GM20431 (cell line): Measurements from ENCODE around the gene LRCH1.

Source experiments
- in situ Hi-C: fragments of 300-500 bp; cut with MseI, MboI; formaldehyde crosslinking; loops from one replicate; pipeline ENCODE4 v1.15.0; 2020; ENCODE audit warnings: low sequenced_read_pairs; ENCODE audit not compliant: unreplicated experiment

Gene LRCH1

DNA sequence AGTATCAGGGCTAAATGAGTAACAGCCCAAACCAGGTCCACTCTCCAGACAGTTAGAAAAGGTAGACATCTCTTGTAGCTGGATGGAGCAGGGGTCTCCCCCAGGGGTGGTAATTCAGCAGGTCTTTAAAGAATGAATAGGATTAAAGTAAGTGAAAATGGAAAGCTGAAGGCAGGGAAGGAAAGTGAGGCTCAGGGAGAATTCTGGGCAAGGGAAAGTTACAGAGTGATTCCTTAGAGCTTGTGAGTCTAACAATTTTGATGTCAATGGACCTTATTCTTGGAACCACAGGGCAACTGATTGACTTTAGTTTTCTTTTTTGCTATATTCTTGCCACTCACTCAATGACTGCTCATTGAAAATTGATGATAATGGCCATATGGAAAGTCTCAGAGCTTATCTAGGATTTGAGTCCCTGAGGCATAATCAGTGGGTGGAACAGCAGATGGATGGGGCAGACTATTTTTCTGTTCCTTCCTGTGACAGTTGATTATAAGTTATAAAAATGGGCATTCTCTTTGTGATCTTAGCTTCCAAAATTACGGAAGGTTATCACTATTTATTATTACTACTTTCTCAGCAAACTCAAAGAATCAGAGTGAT lies 76.9 kb downstream of the LRCH1 start:
- in situ Hi-C loops, result no loop called here

DNA sequence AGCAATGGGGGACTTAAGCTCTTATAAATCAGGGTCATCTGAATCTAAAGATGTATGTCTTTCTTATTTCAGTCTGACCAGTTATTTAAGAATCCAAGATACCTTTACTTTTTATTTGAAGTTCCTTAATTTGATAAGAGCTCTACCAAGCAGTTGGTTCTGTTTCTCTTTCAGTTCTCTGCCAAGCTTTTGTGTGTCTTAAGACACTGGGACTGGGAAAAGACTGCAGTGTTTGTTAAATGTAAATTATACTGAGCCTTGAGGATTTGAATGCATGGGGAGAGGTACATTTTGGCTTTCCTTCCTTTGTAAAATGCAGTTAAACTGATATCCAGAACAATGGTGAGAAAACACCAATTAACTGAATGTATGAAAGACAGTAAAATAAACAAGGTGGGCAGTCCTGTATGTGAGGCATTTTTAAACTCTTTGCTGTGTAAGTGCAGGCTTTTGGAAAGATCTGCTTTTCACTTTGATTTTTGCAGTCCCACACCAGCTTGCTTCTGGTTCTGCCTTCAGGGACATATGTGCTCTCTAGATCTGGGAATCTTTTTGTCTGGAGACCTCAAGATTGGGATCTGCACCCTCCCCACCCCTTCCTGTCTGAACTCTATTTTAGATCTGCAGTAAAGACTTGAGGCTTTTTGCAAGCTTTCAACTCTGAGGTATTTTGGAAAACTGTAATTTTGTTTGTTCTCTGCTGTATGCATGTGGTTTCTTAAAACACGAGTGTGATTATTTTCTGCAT lies 77.6 kb downstream of the LRCH1 start:
- in situ Hi-C loops, result no loop called here

DNA sequence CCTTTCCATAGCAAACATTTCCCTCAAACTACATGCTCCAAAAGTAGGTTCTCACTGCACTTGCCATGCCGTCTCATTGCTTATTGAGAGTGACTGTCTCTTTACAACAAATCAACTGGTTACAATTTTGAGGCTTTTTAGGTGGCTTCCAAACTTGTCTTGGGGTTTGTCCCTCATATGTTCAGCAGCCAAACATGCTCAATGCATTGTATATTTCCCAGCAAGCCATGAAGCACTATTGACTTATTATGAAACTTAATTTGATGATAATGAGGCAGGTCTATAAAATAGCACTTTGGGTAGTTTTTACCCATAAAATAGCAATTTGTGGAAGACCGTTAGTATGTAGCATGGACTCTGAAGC lies 78.2 kb downstream of the LRCH1 start:
- in situ Hi-C loops, result no loop called here

DNA sequence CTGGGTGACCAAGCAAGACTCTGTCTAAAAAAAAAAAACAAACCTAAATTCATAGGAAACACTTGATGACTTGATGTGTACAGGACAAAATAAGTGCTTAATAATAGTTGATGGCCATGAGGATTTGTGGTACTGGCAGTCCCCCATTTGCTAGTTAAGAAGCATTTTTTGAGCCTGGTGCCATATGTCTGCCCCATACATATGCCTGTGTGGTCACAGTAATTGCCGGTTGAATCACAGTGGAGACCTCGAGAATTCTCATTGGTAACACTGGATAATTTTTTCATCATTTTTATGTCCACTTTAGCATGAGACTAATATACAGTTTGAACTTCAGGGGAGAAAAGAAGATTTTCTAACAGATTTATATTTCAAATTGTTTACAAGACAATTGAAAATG lies 79.2 kb downstream of the LRCH1 start:
- in situ Hi-C loops, result no loop called here

DNA sequence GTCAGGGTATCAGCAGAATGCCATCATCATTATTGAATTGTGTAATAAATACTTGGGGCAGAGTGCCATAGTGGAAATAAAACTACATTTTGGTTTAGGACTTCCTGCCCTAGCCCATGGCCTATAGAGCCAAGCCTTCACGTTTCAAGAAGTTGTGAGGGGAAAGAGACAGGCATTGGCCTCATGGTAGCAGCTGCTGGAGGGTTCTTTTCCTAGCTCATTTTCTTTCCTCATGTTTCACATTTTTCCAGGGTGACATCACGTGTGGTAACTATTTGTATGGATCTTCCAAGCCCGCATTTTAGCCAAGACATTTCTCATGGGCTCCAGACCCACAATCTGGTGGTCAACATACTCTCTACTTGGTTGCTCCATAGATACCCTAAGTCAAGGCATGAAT lies 80.4 kb downstream of the LRCH1 start:
- in situ Hi-C loops, result no loop called here

DNA sequence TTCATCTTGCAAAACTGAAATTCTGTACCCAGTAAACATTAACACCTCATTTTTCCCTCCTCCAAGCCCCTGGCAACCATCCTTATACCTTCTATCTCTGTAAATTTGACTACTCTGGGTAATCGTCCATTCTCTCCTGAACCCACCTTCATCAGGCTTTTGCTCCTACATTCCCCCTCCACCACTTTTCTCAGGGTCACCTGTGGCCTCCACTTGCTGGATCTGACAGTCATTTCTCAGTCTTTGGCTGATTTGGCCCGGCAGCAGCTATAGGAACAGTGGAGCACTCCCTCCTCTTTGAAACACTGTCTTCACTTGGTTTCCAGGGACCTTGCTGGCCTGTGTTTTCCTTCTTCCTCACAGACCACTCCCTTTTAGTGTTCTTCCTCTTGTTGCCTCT lies 83.5 kb downstream of the LRCH1 start:
- in situ Hi-C loops, result no loop called here

DNA sequence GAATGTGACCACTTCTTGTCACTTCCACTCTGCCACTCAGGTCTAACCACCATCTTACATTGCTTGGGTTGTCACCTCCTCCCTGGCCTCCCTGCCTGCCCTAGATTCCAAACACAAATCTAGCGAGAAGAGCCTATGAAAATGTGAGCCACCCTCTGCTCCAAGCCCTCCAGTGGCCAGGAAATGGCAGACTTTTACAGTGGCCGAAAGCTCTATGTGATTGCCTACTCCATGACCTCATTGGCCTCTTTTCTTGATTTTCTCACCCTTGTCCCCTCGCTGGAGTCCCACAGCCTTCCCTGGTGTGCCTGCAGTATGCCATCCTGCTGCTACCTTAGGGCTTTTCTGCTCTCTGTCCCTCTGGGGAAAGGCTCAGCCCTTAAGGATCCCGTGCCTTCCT lies 84.2 kb downstream of the LRCH1 start:
- in situ Hi-C loops, result no loop called here

DNA sequence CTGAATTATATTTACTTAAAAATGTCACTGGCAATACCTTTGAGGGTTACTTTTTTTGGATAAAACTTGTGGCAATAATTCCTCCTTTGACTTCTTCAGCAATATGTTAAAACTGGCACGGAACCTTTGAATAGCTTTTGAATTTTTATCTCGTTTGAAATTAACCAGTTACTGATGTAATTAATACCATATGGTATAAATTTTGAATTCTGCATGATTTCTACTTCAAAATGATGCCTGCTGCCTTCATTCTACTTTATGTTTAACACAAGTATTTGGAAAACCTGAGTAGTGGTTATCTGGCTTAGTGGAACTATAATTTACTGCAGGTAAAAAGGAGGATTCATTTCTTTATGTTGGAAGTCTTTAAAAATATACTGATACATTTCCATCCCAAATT lies 85.3 kb downstream of the LRCH1 start:
- in situ Hi-C loops, result no loop called here

DNA sequence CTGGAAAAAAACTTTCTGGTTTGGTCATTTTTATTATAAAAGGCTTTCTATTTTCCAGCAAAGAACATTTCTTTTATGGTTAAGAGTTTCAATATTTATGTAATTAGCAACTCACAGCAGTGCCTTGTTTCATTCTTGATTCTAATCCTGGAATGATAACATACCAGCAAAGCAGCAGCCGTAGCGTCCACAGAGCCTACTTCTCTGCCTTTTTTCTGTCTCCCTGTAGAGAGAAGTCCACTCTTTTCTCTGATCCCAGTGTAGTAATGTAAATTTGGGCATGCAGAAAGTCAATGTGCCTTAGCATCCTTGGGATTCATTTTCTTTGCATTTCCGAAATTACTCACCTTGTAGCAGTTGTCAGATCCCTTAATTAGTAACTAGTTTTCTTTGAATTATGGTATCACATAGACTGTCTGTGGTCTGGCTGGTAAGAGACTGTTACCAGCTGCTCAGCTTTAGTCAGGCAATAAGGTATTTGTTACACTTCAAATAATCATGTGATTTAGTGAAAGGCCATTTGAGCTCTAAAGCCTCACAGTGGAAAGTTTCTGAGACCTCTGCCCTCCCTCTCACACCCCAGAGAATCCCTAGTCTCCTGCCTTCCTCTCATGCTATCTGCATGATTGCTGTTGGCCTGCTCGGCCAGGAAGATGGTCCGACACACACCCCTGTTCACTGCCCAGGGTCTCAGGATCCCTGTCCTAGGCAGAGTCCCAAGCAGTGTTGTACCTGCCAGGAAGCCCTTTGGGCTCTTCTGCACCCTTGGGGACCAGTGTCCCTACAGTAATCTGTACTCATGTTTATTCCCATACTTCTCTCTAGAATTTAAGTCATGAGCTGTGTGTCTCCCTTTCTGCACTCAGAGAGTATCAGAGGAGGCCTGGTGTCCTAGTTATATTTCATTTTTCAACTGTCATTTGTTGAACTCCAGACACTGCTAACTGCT lies 86.3 kb downstream of the LRCH1 start:
- in situ Hi-C loops, result no loop called here

DNA sequence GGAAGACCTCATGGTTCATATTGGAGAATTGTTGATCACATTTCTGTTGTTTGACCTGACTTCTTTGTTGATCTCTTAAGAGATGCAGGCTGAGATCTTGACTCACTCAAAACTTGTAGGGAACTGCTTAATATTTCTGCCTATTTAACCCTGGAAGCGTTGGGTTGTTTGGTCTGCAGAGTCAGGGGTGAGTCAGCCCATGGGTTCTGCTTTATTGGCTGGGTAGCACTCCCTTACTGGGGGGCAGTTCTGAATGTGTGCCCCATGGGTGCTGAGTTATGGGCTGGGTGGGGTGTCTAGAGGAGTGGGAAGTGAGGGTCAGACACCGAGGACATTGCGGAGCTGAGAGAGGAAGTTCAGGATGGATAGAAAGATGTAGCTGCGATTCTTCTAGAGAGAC lies 87.9 kb downstream of the LRCH1 start:
- in situ Hi-C loops, result no loop called here

DNA sequence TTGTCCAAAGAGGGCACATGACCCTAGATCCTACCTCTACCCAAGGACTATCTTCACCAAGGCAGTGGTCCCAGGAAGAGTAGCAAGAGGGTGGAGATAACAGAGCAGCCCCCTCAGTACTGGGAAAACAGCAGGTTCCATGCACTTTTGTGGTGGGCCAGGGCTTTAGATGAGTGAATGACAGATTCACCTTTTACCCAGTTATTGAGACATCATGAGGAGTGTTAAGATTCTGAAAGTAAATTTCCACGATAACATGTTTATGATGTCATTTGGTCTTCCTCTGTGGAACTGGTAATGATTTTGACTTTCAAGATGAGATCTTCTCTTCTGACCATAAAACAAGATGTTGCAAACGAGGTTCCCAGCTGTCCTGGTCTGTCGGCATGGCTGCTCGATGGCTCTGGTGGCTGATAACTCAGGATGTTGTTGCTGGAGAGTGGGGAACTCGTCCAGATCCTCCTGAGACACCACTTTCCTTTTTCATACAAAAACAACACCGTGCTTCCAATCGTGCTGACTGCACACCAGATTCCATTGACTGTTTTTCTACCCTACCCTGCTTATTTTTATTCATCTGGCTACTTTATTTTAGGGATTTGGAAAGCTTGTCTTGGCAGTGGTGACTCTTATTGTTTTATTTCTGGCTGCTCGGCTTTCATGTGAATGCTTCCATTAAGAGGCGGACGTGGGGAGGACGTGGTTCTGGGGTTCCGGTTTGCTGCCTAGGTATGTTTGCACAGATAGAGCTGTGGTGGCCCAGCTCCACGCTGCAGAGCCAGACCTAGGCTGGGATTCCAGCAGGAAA lies 88.5 kb downstream of the LRCH1 start:
- in situ Hi-C loops, result no loop called here

DNA sequence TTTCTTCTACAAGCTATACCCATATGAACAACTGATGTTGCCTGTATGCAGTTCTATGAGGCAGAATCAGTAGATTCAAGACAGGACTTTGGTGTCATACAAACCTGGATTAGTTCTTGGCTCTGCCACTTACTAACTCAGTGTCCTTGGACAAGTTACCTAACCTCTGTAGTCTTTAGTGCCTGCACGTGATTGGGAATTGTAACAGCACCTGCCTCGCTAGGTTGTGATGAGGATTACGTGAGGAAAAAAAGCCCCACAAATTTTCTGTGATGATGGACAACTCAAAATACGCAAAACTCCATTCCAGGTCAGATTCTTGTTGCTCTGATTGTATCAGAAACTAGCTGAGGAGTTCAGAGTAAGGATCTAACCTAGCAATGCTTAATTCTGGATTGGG lies 89.3 kb downstream of the LRCH1 start:
- in situ Hi-C loops, result no loop called here

DNA sequence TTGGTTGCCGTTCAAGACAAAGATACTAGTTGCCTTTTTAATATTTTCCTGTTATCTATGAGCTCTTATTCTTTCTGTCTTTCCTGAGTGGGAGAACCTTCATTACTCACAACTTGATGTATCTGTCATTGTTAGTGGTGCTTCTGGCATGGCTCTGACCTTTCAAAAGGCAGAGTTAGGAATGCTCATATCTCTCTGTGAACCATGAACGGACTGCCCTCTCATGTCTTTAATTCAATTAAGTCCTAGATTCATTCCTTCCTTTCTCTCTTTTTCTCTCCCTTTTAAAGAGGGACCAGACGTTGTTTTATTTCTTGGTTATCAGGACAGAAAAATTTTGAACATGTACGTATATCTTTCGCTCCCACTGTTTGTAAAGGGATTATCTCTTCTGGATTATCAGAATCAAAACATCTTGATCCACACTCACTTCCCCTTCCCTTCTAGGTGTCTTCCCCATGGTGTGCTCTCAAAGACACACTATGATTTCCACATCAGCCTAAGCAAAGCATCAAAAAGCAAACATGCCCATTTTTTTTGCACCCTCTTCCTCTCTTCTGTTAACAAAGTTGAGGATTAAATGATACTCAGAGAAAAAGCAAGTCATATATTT lies 90.3 kb downstream of the LRCH1 start:
- in situ Hi-C loops, result no loop called here

DNA sequence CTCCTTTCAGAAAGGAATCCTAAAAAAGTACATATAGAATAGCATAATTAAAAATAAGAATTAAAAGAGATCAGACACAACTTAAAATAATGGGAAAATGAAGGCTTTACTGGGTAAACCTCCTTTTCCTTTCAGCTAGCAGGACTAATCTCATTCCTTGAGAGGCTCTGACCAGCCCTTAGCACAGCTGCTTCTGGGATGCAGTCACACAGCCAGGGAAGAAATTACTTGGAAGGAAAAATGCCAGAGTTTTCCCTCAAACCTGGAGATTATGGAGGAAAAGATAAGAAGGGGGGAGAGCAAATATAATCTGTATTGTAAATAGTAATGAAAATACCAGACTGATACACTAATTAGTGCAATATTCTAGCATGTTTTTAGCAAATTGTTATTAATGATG lies 91.8 kb downstream of the LRCH1 start:
- in situ Hi-C loops, result no loop called here

DNA sequence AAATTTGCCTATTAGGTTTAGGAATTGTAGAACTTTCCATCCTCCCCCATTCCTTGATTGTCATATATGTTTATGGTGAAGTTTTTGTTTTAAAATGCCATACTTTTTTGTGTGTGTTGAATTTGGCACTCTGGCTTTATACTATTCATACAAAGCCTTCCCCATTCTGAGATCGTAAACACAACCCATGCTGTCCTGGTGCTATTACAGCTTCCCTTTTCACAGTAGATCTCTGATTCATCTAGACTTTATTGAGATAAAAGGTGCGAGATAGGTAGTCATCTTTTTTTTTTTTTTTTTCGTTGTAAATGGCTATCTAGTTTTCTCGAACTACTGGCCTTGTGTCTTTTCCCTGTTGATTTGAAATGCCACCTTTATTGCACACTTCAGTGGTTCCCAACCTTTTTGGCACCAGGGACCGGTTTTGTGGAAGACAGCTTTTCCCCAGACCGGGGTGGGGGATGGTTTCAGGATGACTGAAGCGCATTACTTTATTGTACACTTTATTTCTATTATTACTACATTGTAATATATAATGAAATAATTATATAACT lies 94.6 kb downstream of the LRCH1 start:
- in situ Hi-C loops, result no loop called here

DNA sequence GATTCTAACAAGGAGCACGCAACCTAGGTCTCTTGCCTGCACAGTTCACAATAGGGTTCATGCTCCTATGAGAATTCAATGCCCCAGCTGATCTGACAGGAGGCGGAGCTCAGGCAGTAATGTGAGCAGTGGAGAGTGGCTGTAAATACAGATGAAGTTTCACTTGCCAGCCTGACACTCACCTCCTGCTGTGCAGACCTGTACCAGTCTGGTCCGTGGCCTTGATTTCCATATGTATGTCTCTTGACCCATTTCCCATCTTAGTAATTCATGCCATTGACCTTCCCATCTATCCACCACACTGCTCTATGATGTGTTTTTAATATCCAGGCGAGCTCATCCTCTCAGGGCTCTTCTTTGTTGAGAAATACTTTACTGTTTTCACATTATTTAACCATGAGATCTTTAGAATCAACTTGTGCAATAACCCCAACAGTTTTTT lies 95.2 kb downstream of the LRCH1 start:
- in situ Hi-C loops, result no loop called here

DNA sequence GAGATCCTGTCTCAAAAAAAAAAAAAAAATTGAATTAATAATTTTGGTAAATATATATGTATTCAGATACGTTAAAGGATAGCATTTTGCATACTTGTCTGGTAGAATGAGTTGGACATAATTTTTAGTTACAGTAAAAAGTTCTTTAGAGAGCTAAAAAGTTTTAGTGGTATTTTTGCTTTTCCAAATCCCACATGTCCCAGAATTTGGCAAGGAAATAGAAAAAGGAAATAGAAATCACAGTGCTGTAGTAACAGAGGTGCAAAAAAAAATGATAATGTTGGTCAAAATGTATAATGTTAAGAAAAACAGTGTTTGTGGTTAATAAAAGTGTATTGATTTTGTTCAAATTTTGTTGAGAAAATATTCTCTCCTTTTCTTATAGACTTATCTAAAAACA lies 96.8 kb downstream of the LRCH1 start:
- in situ Hi-C loops, result no loop called here

DNA sequence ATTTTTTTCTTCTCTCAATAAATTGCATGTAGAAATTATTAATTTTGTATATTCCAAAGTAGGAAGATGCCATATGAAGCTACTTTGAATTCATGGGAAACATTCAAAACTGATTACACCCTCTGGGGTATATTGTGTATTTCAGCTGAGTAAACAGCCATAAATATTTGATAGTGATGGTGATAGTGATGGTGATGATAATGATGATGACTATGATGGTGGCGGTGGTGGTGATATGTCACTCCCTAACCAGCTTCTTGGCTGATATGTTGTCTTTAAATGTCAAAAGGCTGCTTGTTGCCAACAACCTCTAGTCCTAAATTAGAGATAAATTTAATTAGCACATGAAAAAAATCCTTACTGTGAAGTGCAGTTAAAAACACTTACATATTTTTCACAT lies 102.0 kb downstream of the LRCH1 start:
- in situ Hi-C loops, result no loop called here

DNA sequence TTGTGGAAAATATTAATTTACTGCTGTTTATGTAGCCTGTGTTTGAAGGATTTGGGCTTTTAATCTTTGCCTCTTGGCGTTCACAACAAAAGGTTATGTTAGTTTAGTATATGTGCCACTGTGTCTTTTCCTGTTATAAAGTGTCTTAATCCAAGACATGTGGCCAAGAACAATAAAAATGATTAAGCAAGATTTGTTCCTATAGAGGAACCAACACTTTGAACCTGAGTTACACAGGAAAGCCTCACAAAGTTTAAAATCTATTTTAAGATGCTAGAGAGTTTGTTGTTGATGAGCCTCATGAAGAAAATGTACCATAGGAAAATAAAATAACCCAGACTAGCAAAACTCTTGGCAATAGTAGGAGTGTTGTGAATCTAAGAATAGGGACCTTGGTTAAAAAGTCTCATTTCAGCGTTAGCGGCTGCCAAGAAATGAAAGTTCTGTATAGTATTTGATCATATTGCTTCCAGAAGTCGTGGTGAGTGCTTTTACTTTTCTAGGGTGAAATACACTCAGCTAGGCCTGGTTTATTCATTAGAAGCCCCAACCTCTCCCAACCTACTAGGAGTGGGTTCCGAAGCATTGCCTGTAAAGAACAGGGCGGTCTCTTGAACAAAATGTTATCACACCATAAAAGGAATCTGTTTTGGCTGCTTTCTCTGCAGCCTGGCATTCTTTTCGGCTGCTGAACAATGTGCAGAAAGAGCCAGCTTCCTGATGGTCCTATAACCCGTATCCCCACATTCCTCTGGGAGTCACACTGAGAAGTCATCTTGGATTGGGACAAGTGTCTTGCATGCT lies 102.6 kb downstream of the LRCH1 start:
- in situ Hi-C loops, result no loop called here
